ENCODE data around the gene SHOC2.
"Not testable (repeated sequence)": the region's sequence is repeated elsewhere in the genome, so short reads cannot be mapped to it uniquely, and the experiment has no call there.

Gene SHOC2

DNA sequence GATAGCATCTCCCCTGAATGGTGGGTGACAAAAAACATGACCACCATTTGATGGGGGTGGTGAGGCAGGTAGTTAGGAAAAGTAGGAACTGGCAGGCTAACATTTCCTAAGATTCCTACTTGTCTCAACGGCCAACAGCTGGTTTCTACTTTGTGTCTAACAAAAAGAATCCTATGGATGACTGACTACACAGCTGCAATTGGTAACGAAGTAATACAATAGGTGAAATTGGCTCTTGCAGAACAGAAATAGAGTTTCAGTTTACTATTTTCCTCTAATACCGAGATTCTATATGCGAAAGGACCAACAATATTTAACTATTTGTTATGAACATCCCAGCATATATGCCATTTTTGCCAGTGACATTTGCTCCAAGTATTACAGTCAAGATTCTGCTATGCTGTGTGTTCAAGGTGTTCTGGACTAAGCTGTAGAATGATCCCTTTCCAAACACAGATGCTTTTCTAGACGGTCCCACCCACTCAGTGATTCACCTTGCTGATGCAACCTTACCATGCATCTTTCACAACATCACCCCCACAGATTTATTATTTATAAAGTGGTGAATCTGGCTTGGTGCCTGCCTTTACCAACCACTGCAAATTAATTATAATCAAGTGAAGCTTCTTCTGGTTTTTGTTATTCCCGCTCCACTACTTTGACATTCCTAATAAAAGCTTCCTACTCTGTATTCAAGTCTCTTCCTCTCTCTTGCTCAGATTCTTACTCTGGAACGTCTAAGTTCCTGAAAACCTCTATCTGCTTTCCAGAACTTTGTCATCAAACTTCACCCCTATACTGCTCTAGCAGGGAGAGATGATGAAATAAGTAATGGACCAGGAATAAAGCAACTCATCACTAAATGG, 17.2 kb upstream of the SHOC2 start:
- DNase-seq, result no peak

DNA sequence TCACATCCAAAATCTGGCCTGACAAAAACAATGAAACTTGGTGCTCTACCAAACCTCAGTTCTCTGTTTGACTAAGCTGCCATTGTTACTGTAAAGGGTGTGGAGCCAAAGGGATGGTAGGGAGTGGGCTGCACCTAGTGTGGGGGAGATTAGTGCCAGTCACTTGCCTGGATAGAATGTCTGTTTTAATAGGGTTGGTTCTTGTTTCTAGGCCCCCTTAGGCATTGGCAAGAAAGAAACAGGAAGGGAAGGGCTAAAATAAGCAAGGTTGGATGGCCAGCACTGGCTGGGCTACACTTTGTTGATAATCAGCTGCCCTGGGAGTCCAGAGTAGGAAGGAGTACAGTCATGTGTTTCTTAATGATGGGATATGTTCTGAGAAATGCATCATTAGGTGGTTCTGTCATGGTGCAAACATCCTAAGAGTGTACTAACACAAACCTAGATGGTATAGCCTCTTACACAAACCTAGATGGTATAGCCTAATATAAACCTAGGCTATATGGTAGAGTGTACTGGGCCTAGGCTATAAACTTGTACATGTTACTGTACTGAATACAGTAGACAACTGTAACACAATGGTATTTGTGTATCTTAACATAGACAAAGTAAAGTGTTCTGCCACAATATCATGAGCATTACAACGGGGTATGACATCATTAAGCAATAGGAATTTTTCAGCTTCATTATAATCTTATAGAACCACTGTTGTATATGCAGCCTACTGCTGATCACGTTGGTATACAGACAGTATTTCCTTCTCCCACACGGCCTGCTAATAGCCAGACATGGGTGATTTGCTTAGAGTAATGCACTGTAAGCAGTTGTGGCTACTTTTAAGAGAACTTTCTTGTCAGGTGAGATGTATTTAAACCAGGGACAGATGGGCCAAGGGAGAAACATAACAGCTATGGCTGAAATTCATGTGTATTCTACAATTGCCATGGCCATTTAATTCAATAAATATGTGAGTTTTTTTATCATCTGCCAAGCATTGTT, 15.8 kb upstream of the SHOC2 start:
- DNase-seq, result no peak

DNA sequence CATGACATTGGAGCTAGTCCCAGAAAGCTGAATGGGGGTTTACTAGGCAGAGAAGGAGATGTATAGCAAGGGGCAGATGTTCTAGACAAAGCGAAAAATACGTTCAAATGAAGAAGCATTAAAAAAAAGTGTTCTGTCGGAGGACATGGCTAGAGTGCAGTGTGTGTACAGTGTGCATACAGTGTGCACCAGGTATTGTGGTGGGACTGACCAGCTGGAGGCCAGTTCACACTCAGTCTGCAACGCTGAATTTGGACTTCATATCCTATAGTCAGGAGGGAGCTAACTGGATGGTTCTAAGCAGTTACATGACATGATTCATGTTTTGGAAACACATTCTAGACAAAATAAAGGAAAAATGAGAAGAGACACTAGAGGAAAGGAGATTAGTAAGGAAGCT, 9.3 kb upstream of the SHOC2 start:
- DNase-seq, result no peak

DNA sequence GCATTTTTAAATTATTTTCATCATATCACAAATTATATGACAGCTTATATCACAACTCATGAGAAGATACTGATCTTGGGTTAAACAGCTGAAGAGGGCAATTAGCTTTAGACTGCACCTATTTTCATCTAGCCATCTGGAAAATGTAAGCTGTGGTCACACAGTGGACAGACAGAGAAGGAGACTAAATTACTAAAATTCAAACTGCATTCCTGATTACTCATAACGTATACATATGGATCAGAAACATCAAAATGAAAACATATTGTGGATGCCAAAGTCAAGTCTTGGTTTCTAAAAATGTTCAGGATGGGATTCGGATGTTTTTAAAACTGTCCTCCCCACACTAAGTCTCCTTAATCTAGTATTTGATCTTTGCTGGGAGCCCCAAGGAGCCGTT, 7.0 kb upstream of the SHOC2 start:
- no peak for DNase-seq

DNA sequence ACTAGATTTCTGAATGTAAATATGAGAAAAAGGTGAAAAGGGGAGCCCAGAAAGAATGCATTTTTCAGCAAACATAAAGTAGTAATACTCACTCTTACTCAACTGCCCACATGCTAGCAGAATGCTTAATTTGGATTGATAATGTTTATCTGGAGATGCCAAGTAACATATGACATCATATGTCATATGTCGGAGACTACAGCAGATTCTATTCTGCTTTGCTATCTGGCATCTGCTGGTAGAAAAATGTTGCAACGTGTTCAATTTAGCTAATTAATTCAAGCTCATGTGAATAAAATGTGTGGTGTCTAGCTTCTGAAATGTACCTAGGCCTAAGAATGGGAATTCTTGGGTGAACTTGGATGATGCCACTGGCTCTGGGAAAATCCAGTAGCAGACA, 5.0 kb upstream of the SHOC2 start:
- DNase-seq, result no peak

DNA sequence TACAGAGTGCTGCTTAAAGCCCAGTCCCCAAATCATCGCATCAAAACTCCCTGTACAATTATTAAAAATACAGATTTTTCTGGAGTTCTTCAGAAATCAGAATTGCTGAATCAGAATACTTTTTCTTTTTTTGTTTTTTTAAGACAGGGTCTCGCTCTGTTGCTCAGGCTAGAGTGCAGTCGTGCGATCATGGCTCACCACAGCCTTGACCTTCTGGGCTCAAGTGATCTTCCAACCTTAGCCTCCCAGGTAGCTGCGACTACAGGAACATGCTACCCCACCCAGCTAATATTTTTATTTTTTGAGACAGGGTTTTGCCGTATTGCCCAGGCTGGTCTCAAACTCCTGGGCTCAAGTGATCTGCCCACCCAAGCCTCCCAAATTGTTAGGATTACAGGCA, 4.4 kb upstream of the SHOC2 start:
- DNase-seq, result no peak

DNA sequence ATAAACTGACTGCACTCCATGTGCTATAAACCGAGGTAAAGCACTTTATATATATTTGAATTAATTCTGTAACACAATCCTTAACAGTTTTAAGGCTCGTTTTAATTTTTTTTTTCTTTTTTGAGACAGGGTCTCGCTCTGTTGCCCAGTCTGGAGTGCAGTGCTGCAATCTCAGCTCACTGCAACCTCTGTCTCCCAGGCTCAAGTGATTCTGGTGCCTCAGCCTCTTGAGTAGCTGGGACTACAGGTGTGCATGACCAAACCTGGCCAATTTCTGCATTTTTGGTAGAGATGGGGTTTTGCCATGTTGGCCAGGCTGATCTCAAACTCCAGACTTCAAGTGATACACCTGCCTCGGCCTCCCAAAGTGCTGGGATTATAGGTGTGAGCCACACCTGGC, 3.8 kb upstream of the SHOC2 start:
- not testable (repeated sequence) for DNase-seq

DNA sequence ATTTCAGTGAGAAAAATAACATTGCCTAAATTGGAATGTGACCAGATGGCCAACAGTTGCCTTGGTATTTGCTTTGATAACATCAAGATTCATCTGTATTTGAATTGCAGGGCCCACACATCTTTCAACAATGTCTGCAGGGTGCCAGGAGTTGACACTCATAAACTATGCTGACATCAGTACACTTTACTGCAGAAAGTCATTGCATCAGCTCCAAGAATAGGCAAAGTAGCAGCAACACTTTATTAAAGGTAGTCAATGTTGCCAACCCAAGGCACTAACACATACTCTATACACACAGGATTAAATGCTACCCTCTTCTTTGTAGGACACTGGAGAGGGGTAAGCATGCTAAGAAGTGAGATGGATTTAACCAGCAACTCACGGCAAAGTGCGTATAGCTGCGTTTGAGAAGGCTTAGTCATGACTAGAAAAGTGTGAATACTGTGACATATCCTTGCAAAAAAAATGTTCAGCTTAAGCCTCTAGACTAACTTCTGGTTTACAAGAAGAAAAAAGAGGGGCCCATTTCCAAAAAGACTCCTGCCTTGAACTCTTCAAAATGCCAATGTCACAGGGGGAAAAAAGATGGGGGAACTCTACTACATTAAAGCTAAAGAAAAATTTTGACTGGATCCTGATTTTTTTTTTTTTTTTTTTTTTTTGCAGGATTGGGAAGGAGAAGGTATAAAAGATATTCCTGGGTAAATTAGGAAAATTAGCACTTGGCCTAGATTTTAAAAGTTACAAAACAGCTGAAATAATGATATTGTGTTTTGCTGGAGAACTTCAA, 2.7 kb upstream of the SHOC2 start:
- DNase-seq, result no peak

- peak in 1 of 4 experiments; percentile 77 for DNase-seq
These were observed 1.1 kb upstream of the SHOC2 start for GRCh38 chr10:110918269-110918642.

DNA sequence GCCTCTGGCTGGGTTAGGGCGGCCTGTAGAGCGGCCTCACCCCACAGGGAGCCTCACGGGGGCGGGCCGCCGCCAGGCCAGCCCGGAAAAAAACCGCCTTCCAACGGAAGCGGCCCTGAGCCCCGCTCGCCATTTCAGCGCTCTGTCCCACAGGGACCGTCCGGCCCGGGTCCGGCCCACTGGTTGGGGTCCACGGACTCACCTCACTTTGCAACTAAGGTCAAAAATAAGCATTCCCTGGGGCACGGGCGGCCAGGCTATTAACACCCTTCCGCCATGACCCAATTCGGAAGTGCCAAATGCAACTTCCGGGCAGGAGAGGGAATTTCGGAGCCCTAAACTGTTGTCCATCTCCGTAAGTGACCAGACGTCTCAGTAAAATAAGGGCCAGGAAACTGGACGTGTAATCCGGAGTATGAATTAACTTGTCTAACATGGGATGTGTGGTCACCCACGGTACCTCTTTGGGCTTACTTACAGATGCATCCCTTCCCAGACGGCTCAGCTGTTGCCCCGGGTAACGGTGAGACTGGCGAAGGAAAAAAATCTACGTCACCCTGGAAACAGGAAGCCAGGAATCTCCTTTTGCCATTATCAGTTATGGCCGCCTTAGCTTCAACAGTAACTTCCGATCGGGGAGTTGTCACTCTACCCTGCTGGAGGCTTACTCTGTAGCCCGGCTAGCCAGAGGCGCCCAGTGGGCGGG, 608 bp upstream of the SHOC2 start, which contains the start of gene BBIP1:
Gene BBIP1 (minus strand): TSS at position 538 of the 706 bp plus-strand sequence. CDS start 1,023 bp downstream, outside the sequence.
- peak in 3 of 4 experiments; percentile 38 to 60 (median 48) for DNase-seq

DNA sequence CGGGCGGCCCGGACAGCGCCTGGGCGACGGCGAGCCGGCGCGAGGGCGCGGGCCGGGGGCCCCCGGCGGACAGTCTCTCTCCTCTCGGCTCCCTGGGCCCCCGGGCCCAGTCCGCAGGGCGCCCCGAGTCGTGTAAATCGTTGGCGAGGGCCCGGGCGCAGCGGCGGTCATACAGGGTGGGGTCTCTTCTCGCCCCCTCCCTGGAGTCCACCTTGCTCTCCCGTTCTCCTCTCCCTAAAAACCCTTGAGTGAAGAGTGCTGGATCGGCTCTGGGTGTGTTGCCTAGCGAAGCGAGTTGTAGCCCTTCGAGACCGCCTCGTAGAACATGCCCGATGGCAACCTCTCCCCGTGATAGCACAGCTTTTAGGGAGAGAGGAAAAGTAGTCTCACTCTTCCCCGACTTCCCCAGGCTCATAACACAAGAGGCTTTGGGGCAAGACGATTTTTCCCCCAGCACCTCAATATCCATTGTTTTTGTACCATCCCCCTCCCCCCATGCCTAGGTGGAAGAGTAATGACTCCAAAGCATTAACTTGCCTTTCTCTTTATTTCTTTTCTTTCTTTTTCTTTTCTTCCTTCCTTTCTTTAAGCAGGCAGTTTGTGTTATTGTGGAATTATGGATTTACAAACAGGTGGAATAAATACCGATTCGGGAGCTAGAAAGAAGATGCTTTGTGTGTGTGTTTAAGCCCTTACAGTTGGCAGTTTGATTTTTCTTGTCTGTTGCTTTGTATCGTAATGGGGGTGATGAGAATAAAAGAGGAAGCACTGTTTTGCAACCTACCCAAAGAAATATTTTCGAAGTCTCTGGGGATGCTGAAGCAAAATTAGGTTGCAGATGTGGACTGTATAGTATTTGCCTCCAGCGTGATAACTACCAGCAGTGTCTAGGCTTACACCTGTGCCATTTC, 822 bp downstream of the SHOC2 start:
- no peak for DNase-seq

DNA sequence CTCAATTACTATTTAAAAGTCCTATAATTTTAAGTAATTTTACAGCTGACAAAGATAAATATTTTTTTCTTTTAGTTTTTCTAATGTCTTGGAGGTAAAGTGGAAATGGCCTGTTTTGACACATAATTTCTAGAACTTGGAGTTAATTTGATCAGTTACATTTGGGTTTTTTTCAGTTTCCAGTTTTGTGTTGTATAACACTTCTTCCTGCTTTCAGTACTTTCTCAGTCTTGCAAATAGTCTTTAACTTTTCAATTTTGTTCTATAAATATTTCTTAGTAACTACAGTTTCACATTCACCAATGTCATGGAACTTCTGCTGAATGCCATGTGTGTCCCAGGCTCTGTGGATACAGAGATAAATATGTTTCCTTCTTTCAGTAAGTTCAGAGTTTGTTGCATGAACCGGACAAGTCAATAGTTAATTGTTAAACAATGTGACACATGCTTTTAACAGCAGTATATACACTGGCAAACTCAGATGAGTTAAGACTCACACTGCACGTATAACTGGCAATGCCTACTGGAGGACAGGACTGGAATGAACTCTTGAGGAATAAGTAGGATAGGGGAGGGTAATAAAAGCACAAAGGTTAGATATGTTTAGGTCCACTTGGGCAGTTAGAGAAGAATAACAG, 4.6 kb downstream of the SHOC2 start:
- DNase-seq, result no peak

GRCh38 chr10:110927461-110927860, 8.1 kb downstream of the SHOC2 start:
- DNase-seq, result no peak

DNA sequence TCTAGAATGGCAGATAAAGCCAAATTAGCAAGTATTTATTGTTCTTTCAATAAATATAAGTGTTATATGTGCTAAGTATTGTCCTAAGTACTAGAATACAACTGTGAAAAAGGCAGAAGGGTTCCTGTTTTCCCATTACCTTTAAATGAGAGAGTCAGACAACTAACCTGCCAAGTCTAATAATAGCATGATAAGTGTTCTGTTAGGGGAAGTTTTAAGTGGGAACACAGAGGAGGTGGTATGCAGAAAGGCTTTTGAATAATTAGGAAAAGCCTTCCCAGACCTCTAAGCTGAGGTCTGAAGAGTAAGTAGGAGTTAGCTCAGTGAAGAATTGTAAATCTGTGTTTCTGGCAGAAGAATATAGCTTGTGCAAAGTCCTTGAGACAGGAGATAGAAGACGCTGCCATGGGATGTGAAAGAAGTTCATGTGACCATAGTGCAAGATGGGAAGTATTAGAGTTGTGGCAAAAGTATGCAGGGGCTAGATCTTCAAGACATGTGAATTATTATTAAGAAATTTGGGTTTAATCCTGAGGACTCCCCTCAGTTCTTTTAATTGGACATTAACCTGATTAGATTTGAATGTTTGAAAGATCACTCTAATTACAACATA, 12.5 kb downstream of the SHOC2 start:
- DNase-seq, result no peak

DNA sequence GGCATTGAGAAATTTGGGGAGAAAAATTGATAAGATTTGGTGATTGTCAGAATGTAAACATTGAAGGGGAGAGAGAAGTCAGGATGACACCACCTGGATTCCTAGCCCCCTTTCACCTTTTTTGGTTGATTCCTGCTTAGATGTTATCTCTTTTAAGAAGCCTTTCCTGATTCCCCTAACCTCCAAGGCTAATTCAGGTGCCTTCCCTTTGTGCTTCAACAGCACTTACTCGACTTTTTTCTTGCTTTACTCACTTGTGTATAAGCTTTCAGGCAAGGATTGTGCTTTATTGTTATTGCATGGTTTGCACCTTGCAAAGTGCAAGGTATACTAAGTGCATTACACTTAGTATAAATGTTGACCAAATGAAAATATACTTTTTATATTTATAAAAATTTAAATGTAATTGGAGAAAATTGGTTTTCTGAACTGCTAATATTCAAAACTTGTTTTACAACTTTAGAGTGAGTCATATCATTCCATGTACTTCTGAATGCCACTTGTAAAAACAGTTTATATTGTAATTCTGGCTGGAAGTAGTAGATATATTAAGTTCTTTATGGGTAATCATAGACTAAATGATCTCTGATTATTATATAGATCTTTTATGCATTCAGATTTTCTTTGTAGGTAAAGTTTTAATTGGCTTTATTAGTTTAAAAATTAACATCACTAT, 13.2 kb downstream of the SHOC2 start:
- DNase-seq, result no peak

DNA sequence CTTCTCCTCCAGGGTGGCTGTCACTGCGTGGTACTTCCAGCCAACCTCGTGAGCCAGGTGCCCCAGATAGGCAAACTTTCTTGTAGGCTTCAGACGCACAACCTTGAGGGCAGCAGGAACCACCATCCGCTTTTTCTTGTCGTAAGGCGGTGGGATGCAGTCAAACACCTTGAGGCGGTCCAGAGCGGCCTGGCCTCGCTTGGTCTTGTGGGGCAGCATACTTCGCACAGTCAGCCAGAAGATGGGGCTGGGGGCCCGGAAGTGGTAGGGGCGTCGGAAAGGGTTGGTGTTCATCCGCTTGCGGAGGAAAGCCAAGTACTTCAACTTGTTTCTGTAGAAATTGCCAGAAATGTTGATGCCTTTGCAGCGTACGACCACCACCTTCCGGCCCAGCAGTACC, 17.4 kb downstream of the SHOC2 start:
- DNase-seq, result no peak

- no peak for DNase-seq
These were observed 20.0 kb downstream of the SHOC2 start for GRCh38 chr10:110939419-110939818.

GRCh38 chr10:110944792-110945396, 25.5 kb downstream of the SHOC2 start:
- DNase-seq, result no peak

GRCh38 chr10:110946496-110946895, 27.1 kb downstream of the SHOC2 start:
- DNase-seq, result no peak

Measured in activated naive CD4-positive, alpha-beta T cell (primary cell).